HEK293 (cell line): ENCODE data around the gene ITGB1BP1.
A peak's percentile ranks its signal among the peaks of the same experiment; 100 is the strongest.

Source experiments
- CTCF ChIA-PET: fragments of 350-600 bp; formaldehyde crosslinking; extraction: SDS; loops from one replicate; lab custom pipeline; 2021; ENCODE audit warnings: antibody characterized with exemption; lab: Yijun Ruan, JAX
- POLR2A ChIA-PET: fragments of 300-600 bp; formaldehyde crosslinking; extraction: SDS; loops from one replicate; lab custom pipeline; 2020; ENCODE audit warnings: antibody characterized with exemption, inconsistent platforms; lab: Yijun Ruan, JAX
- H3K27ac ChIP-seq: fragments of 200-500 bp; sonication (Bioruptor generic); 2 replicates; pipeline ENCODE4 v1.5.1; 2014; ENCODE audit warnings: low read depth, low read length, control low read depth, inconsistent platforms; ENCODE audit errors: extremely low read depth
- H3K36me3 ChIP-seq, 2 experiments: fragments of 200-500 bp in 1 of 2; sonication (Bioruptor generic) in 1 of 2; 1 replicate in 1 of 2; 2 replicates in 1 of 2; pipeline ENCODE4 v1.5.1; 2014 to 2017; ENCODE audit warnings: inconsistent platforms in 2 of 2, low read length in 2 of 2; ENCODE audit not compliant: control insufficient read depth in 2 of 2, insufficient read depth in 1 of 2
- H3K4me1 ChIP-seq: fragments of 200-500 bp; sonication (Bioruptor generic); 2 replicates; pipeline ENCODE4 v1.5.1; 2014; ENCODE audit warnings: mild to moderate bottlenecking, low read length, inconsistent platforms; ENCODE audit not compliant: control insufficient read depth, insufficient read depth
- H3K4me3 ChIP-seq: 2 replicates; pipeline ENCODE4 v1.5.1; 2011; ENCODE audit warnings: low read depth, mild to moderate bottlenecking, control low read depth, low read length, moderate library complexity
- H3K9me3 ChIP-seq: fragments of 200-500 bp; sonication (Bioruptor generic); 2 replicates; pipeline ENCODE4 v1.5.1; 2014; ENCODE audit warnings: low read depth, low read length, inconsistent platforms; ENCODE audit not compliant: control insufficient read depth, insufficient read depth
- ELK4 ChIP-seq: IDR thresholded peaks from 2 replicates; pipeline ENCODE4 v1.6.1; 2011; ENCODE audit warnings: mild to moderate bottlenecking, low read depth, low read length, borderline replicate concordance
- PRDM2 ChIP-seq: fragments of 450-650 bp; formaldehyde crosslinking; IDR thresholded peaks from 2 replicates; pipeline ENCODE4 v1.5.1; 2016; ENCODE audit warnings: missing biosample characterization, missing genetic modification characterization, borderline replicate concordance
- SP2 ChIP-seq: fragments of 450-650 bp; formaldehyde crosslinking; IDR thresholded peaks from 2 replicates; pipeline ENCODE4 v1.5.1; 2016; ENCODE audit warnings: missing biosample characterization, missing genetic modification characterization
- ZBTB20 ChIP-seq: fragments of 450-650 bp; formaldehyde crosslinking; IDR thresholded peaks from 2 replicates; pipeline ENCODE4 v1.5.1; 2016; ENCODE audit warnings: missing biosample characterization, missing genetic modification characterization
- ZBTB48 ChIP-seq: fragments of 450-650 bp; formaldehyde crosslinking; IDR thresholded peaks from 2 replicates; pipeline ENCODE4 v1.5.1; 2016; ENCODE audit warnings: missing biosample characterization, missing genetic modification characterization
- ZNF335 ChIP-seq: fragments of 450-650 bp; formaldehyde crosslinking; conservative IDR thresholded peaks from 2 replicates; pipeline ENCODE4 v1.5.1; 2016; ENCODE audit warnings: missing biosample characterization, missing genetic modification characterization
- ZNF394 ChIP-seq: fragments of 450-650 bp; formaldehyde crosslinking; IDR thresholded peaks from 2 replicates; pipeline ENCODE4 v1.5.1; 2016; ENCODE audit warnings: missing biosample characterization, missing genetic modification characterization, mild to moderate bottlenecking, moderate library complexity, borderline replicate concordance
- ZNF48 ChIP-seq: fragments of 450-650 bp; formaldehyde crosslinking; IDR thresholded peaks from 2 replicates; pipeline ENCODE4 v1.5.1; 2016; ENCODE audit warnings: missing biosample characterization, missing genetic modification characterization
- ZNF600 ChIP-seq: fragments of 450-650 bp; formaldehyde crosslinking; IDR thresholded peaks from 2 replicates; pipeline ENCODE4 v1.5.1; 2016; ENCODE audit warnings: missing biosample characterization, missing genetic modification characterization
- ZXDB ChIP-seq: fragments of 450-650 bp; formaldehyde crosslinking; IDR thresholded peaks from 2 replicates; pipeline ENCODE4 v1.5.1; 2016; ENCODE audit warnings: missing biosample characterization, missing genetic modification characterization
- TF ChIP-seq, protein P1 (sequence below): fragments of 450-650 bp; formaldehyde crosslinking; IDR thresholded peaks from 2 replicates; pipeline ENCODE4 v1.5.1; 2016; ENCODE audit warnings: missing biosample characterization, missing genetic modification characterization
- TF ChIP-seq, protein P2 (sequence below): fragments of 450-650 bp; formaldehyde crosslinking; IDR thresholded peaks from 2 replicates; pipeline ENCODE4 v1.5.1; 2016; ENCODE audit warnings: missing biosample characterization, missing genetic modification characterization, borderline replicate concordance

ITGB1BP1 gene

DNA sequence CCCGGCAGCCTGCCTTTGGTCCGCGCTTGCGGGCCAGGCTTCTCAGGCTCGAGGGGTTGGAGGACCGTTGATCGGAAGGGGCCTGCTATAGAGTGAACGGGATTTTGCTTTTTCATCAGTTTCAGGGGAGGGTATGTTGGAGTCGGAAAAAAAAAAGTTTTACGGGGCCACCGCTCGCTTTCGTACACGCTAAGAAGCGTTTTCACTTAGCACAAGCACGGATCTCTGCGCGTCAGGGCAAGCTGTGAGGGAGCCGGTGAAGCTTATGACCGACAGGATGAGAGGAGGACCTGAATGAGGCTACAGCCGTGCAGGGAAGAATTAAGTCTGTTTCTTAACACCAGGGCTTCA, 569 bp upstream of the ITGB1BP1 start (continued):
- TF ChIP-seq ZBTB48: peak; percentile 16; the same call in 1 of the 2 replicates

DNA sequence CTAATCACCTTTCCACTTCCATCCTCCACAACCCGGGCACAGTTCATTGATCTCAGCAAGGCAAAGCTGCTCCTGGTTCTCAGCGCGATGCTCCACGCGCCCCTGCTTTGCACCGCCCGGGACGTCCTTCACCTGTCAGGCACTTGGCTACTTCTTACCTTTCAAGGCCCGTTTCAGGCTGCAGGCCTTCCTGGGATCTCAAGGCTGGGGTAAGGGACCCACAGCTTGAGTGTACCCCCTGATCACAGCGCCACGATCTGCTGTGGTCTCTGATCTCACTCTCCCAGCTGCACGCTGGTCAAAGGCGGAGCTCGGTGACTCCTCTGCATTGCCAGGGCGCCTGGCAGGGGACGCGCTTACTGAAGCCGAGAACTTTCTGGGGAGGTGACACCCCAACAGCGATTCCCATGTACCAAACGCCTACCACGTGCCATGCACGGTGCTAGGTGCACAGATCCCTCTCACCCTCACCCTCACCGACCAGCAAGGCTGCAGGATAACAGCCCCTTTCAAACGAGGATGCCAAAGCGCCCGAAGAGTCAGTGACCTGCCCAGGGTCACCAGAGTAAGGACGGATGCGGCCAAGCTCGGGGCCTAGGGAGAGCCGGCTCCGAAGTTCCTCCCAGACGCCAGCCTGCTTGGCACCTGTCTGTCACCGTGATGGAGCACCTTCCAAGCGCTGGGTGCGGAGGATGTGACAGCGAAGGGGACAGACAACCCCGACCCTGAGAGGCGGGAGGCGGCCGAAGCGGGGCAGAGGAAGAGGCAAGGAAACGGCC, 818 bp downstream of the ITGB1BP1 start:
- ChIA-PET POLR2A (interaction anchor here (0.8 to 1.4 kb wide), 5 partner anchors 86 to 273 kb away, joined by 3 to 6 read pairs (median 3); partner anchors contain the start of gene ADAM17), CTCF (interaction anchor here (0.6 kb wide), 1 partner anchor 201 kb away, joined by 3 read pairs; no protein-coding TSS in a partner anchor)
- H3K27ac ChIP-seq: peak overlapping the region; percentile 62; the same call in 1 of the 2 replicates
- H3K9me3 ChIP-seq: no peaks in the 10 kb centered on the region
- H3K4me1 ChIP-seq: no peaks in the 10 kb centered on the region; the same call in 1 of the 2 replicates
- TF ChIP-seq PRDM2 (peak; percentile 31; the same call in 1 of the 2 replicates), ZNF394 (tag by site-specific recombination) (peak; percentile 18; the same call in 1 of the 2 replicates), ZXDB (tag by site-specific recombination) (no peak), SP2 (tag by site-specific recombination) (peak; percentile 64), ZNF600 (tag by site-specific recombination) (peak; percentile 29; the same call in 1 of the 2 replicates), ZNF48 (tag by site-specific recombination) (no peak), ELK4 (no peak), ZBTB20 (tag by site-specific recombination) (peak; percentile 50), ZNF335 (tag by site-specific recombination) (peak; percentile 62)
- TF ChIP-seq, protein P1, sequence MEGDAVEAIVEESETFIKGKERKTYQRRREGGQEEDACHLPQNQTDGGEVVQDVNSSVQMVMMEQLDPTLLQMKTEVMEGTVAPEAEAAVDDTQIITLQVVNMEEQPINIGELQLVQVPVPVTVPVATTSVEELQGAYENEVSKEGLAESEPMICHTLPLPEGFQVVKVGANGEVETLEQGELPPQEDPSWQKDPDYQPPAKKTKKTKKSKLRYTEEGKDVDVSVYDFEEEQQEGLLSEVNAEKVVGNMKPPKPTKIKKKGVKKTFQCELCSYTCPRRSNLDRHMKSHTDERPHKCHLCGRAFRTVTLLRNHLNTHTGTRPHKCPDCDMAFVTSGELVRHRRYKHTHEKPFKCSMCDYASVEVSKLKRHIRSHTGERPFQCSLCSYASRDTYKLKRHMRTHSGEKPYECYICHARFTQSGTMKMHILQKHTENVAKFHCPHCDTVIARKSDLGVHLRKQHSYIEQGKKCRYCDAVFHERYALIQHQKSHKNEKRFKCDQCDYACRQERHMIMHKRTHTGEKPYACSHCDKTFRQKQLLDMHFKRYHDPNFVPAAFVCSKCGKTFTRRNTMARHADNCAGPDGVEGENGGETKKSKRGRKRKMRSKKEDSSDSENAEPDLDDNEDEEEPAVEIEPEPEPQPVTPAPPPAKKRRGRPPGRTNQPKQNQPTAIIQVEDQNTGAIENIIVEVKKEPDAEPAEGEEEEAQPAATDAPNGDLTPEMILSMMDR (tag by site-specific recombination): peak; percentile 69
- TF ChIP-seq, protein P2, sequence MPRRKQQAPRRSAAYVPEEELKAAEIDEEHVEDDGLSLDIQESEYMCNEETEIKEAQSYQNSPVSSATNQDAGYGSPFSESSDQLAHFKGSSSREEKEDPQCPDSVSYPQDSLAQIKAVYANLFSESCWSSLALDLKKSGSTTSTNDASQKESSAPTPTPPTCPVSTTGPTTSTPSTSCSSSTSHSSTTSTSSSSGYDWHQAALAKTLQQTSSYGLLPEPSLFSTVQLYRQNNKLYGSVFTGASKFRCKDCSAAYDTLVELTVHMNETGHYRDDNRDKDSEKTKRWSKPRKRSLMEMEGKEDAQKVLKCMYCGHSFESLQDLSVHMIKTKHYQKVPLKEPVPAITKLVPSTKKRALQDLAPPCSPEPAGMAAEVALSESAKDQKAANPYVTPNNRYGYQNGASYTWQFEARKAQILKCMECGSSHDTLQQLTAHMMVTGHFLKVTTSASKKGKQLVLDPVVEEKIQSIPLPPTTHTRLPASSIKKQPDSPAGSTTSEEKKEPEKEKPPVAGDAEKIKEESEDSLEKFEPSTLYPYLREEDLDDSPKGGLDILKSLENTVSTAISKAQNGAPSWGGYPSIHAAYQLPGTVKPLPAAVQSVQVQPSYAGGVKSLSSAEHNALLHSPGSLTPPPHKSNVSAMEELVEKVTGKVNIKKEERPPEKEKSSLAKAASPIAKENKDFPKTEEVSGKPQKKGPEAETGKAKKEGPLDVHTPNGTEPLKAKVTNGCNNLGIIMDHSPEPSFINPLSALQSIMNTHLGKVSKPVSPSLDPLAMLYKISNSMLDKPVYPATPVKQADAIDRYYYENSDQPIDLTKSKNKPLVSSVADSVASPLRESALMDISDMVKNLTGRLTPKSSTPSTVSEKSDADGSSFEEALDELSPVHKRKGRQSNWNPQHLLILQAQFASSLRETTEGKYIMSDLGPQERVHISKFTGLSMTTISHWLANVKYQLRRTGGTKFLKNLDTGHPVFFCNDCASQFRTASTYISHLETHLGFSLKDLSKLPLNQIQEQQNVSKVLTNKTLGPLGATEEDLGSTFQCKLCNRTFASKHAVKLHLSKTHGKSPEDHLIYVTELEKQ (tag by site-specific recombination): peak; percentile 35; the same call in 1 of the 2 replicates
- TF ChIP-seq, all 188 proteins: peak for 8
- peaks cover 0 to 14% of the 10 kb centered on the region in 2 experiments; a peak in 1 of 3 replicates for H3K36me3 ChIP-seq
- H3K4me3 ChIP-seq: peak overlapping the region; percentile 74
